GM18508 (cell line): Measurements from ENCODE around the gene CLCN4.

Experiments used
- ATAC-seq: cut with Tn5 transposase; IDR thresholded peaks from one replicate; pipeline ENCODE4 v1.9.1; 2021; ENCODE audit warnings: moderate number of reproducible peaks; ENCODE audit not compliant: insufficient read depth, unreplicated experiment

CLCN4 gene

GRCh38 chrX:10189317-10190268, 32.8 kb downstream of the CLCN4 start:
- ATAC-seq = peak; percentile 91

- ATAC-seq = no peak
These were observed 33.6 kb downstream of the CLCN4 start for GRCh38 chrX:10190367-10190766.

- no peak for ATAC-seq
These were observed 36.8 kb downstream of the CLCN4 start for GRCh38 chrX:10193587-10193986.

- ATAC-seq = no peak
These were observed 38.6 kb downstream of the CLCN4 start for GRCh38 chrX:10195425-10195824.

GRCh38 chrX:10195947-10196346, 39.2 kb downstream of the CLCN4 start:
- no peak for ATAC-seq

- no peak for ATAC-seq
These were observed 40.8 kb downstream of the CLCN4 start for GRCh38 chrX:10197279-10198210.

GRCh38 chrX:10198254-10198653, 41.5 kb downstream of the CLCN4 start:
- ATAC-seq = no peak

GRCh38 chrX:10199212-10199611, 42.4 kb downstream of the CLCN4 start:
- ATAC-seq = no peak

GRCh38 chrX:10203617-10204016, 46.8 kb downstream of the CLCN4 start:
- ATAC-seq = no peak

- ATAC-seq = no peak
These were observed 49.5 kb downstream of the CLCN4 start for GRCh38 chrX:10206317-10206716.

GRCh38 chrX:10208281-10208856, 51.6 kb downstream of the CLCN4 start:
- ATAC-seq = no peak

GRCh38 chrX:10208953-10209352, 52.2 kb downstream of the CLCN4 start:
- no peak for ATAC-seq

- ATAC-seq = no peak
These were observed 55.6 kb downstream of the CLCN4 start for GRCh38 chrX:10212395-10212794.

- no peak for ATAC-seq
These were observed 56.9 kb downstream of the CLCN4 start for GRCh38 chrX:10213716-10214115.

GRCh38 chrX:10216208-10216607, 59.4 kb downstream of the CLCN4 start:
- ATAC-seq = no peak

- ATAC-seq = no peak
These were observed 60.4 kb downstream of the CLCN4 start for GRCh38 chrX:10217198-10217597.

- no peak for ATAC-seq
These were observed 64.9 kb downstream of the CLCN4 start for GRCh38 chrX:10221651-10222050.

GRCh38 chrX:10223276-10223675, 66.5 kb downstream of the CLCN4 start:
- ATAC-seq = no peak

- ATAC-seq = no peak
These were observed 67.0 kb downstream of the CLCN4 start for GRCh38 chrX:10223781-10224180.

GRCh38 chrX:10230222-10230621, 73.4 kb downstream of the CLCN4 start:
- no peak for ATAC-seq

GRCh38 chrX:10231461-10231860, 74.7 kb downstream of the CLCN4 start:
- ATAC-seq = no peak
